Measurements from ENCODE around the gene HHIPL1. TPM values are rescaled to one million over a fixed set of nuclear protein-coding genes. Genes with fewer than 3 reads are reported as not detected.
A peak's percentile ranks its signal among the peaks of the same experiment; 100 is the strongest.

The HHIPL1 gene
- total RNA-seq, 2 donors from 2014 or later: under 0.01 to 0.26 TPM

DNA sequence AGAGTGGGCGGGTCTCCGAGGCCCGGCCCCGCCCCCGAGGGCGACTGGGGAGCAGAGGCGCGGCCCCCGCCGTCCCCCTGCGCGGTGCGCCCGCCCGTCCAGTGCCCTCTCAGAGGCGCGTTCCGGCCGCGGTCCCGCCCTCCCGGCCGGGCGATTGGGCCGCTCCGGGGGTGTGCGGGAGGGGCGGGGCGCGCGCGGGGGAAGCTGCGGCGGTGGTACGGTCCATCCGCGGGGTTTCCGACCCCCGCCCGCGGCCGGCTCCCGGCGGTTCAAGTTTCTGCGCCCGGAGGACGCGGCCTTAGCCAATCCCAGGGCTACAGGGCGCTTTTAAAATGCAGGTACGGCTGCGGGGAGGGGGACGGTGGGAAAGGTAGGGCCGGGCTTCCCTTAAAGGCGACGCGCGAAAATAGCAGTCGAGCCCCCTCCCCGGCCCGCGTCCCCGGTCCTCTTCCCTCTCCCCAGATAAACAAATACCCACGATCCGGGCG lies 40.6 kb upstream of the HHIPL1 start:
- peak; percentile 94 to 97 (median 96) for DNase-seq
- peaks cover 54% of the 10 kb centered on the region for H3K4me1 ChIP-seq
- TF ChIP-seq, protein P1, sequence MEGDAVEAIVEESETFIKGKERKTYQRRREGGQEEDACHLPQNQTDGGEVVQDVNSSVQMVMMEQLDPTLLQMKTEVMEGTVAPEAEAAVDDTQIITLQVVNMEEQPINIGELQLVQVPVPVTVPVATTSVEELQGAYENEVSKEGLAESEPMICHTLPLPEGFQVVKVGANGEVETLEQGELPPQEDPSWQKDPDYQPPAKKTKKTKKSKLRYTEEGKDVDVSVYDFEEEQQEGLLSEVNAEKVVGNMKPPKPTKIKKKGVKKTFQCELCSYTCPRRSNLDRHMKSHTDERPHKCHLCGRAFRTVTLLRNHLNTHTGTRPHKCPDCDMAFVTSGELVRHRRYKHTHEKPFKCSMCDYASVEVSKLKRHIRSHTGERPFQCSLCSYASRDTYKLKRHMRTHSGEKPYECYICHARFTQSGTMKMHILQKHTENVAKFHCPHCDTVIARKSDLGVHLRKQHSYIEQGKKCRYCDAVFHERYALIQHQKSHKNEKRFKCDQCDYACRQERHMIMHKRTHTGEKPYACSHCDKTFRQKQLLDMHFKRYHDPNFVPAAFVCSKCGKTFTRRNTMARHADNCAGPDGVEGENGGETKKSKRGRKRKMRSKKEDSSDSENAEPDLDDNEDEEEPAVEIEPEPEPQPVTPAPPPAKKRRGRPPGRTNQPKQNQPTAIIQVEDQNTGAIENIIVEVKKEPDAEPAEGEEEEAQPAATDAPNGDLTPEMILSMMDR (IDR thresholded peaks at IDR 0.05): no peak
- TF ChIP-seq POLR2A (IDR thresholded peaks at IDR 0.05): peak; percentile 23 to 52 (median 42)
- H3K9me3 ChIP-seq: no peaks in the 10 kb centered on the region
- H3K27me3 ChIP-seq: no peaks in the 10 kb centered on the region
- H3K36me3 ChIP-seq (replicated peaks in 1 of 2; ENCODE audit: insufficient read depth in 1 of 2, low read depth in 2 of 2): no peaks in the 10 kb centered on the region
- peak overlapping the region; percentile 21 to 51 for H3K4me3 ChIP-seq
- H3K27ac ChIP-seq: peak overlapping the region; percentile 91 to 95 (median 94)
- WGBS, 2 donors: 1% methylated on average over 34 of the region's 65 CpGs; no CpG with 5 or more reads in 1 of the 2 donors
- intact Hi-C loops (cut with DNase I): no loop called here
- ATAC-seq: peak; percentile 91

DNA sequence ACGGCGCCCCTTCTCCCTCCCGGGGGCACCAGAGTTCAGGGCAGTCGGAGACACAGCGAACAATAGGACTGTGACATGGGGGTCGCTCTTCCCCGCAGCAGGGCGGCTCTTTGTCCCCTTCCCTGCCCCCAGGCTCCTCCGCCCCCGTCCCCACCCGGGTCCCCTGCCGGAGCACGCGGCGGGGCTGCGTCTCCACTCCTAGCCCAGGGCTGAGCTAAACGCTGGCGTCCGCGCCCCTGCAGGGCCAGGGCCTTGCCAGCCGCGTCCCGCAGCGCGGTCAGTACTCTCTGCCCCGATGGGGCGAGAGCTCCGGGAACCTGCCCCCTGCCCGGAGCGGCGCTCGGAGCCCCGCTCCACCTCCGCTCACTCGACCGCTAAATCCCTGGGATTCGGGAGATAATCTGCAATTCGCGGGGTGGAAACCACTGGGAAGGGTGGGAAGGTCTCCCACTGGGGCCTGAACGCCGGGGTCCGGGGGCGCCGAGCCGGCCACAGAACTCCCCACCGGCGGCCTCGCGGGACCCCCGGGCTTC lies 40.1 kb upstream of the HHIPL1 start:
- Histone ChIP-seq H3K36me3 (replicated peaks in 1 of 2; ENCODE audit: insufficient read depth in 1 of 2, low read depth in 2 of 2) (no peaks in the 10 kb centered on the region), H3K9me3 (no peaks in the 10 kb centered on the region), H3K4me3 (peak overlapping the region; percentile 21 to 51), H3K27ac (peak overlapping the region; percentile 91 to 95 (median 94)), H3K27me3 (no peaks in the 10 kb centered on the region), H3K4me1 (peaks cover 50% of the 10 kb centered on the region)
- ATAC-seq (peak; percentile 22), DNase-seq (peak; percentile 35 to 53 (median 49))
- TF ChIP-seq, protein P1 (IDR thresholded peaks at IDR 0.05): no peak
- TF ChIP-seq POLR2A (IDR thresholded peaks at IDR 0.05): peak in 2 of 3 donors; percentile 31 to 38
- WGBS, 2 donors: 1% methylated on average over 49 of the region's 50 CpGs; no CpG with 5 or more reads in 1 of the 2 donors
- intact Hi-C loops (cut with DNase I): loop anchor here (5.0 kb wide), 1 partner anchor 38 kb away; no protein-coding TSS in a partner anchor

DNA sequence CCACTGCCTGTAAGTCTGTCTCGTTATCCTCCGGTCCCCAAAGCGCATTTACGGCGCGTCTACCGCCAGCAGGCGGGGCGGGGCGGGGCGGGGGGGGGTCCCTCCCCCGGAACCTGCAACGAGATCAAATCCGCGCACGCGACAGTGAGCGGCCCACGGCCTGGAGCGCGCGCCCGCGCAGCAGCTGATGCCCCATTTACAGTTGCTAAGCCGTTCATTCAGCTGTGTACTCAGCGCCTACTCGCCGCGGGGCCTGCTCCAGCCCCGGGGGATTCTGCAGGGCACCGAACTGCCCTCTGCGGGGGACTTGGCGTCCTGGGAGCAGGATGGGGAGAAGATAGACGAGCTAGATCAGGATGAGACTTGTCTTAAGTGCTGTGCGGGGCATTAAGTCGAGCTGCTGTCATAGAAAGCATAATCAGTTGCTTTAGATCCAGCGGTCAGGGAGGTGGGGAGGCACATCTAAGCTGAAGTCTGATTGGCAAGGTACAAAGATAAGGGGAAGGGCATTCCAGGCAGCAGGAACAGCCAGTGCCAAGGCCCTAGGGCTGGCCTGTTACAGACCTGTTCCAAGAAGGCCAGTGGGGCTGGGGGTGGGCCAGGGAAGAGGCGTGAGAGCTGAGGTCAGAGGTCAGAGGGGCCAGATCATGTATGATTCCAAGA lies 39.5 kb upstream of the HHIPL1 start:
- Histone ChIP-seq H3K27me3 (no peaks in the 10 kb centered on the region), H3K4me1 (peaks cover 44% of the 10 kb centered on the region), H3K36me3 (replicated peaks in 1 of 2; ENCODE audit: insufficient read depth in 1 of 2, low read depth in 2 of 2) (no peaks in the 10 kb centered on the region), H3K9me3 (no peaks in the 10 kb centered on the region), H3K4me3 (peak overlapping the region; percentile 21 to 51), H3K27ac (peak overlapping the region; percentile 91 to 95 (median 94))
- intact Hi-C loops (cut with DNase I): loop anchor here (5.0 kb wide), 1 partner anchor 38 kb away; no protein-coding TSS in a partner anchor
- WGBS, 2 donors: 1 to 7% methylated on average over 6 to 31 of the region's 38 CpGs
- DNase-seq (peak; percentile 68 to 75 (median 70)), ATAC-seq (peak; percentile 22)
- TF ChIP-seq, protein P1 (IDR thresholded peaks at IDR 0.05): peak in 1 of 7 experiments; percentile 16
- no peak for TF ChIP-seq POLR2A (IDR thresholded peaks at IDR 0.05)

DNA sequence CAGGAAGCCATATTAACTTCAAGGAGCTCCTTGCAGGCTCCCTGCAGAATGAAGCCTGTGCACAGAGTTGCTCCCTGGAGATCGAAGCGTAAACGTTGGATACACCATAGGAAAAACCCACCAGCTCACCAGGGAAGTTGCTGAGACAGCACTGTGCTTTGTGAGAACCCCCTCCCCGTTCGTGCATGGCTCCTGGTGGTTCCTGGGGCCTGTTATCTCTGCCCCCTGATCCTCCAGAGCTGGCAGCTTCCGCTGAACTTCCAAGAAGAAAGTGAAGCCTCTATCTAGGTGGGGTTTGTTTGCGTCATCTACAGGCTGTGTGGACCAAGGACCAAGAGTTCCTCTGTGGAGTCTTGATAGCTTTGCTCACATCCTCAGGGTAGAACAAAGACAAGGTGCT lies 38.6 kb upstream of the HHIPL1 start:
- no peak for ATAC-seq
- intact Hi-C loops (cut with DNase I): loop anchor here (5.0 kb wide), 1 partner anchor 39 kb away; no protein-coding TSS in a partner anchor
- Histone ChIP-seq H3K27me3 (no peaks in the 10 kb centered on the region), H3K9me3 (no peaks in the 10 kb centered on the region), H3K4me1 (peaks cover 35% of the 10 kb centered on the region), H3K4me3 (no peak overlapping the region), H3K27ac (no peak overlapping the region), H3K36me3 (replicated peaks in 1 of 2; ENCODE audit: insufficient read depth in 1 of 2, low read depth in 2 of 2) (no peaks in the 10 kb centered on the region)
- no peak for DNase-seq
- WGBS, 2 donors: 70 to 80% methylated on average over 6 to 7 of the region's 7 CpGs
- TF ChIP-seq, protein P1 (IDR thresholded peaks at IDR 0.05): no peak
- TF ChIP-seq POLR2A (IDR thresholded peaks at IDR 0.05): no peak
